Naive thymus-derived CD4-positive, alpha-beta T cell (primary cell): ENCODE measurements around the gene SPTY2D1. TPM values are rescaled to one million over a fixed set of nuclear protein-coding genes. Genes with fewer than 3 reads are reported as not detected.
"Not testable (repeated sequence)": the region's sequence is repeated elsewhere in the genome, so short reads cannot be mapped to it uniquely, and the experiment has no call there.

ENCODE experiments used
- ATAC-seq: fragments of 150-1000 bp; cut with Tn5 transposase; 2 replicates; pipeline ENCODE4 v1.10.0; 2021; ENCODE audit warnings: mild to moderate bottlenecking, moderate library complexity
- CTCF ChIA-PET: fragments of 350-600 bp; sonication (Branson Sonifier 250); formaldehyde crosslinking; loops from one replicate; lab custom pipeline; 2021; ENCODE audit warnings: antibody characterized with exemption; lab: Charles Lee
- POLR2A ChIA-PET: fragments of 350-600 bp; sonication (Branson Sonifier 250); formaldehyde crosslinking; loops from one replicate; lab custom pipeline; 2021; ENCODE audit warnings: antibody characterized with exemption, inconsistent platforms; lab: Charles Lee
- DNase-seq, 9 donors: peaks; one replicate each; pipeline versions ENCODE4 v3.0.0 to v3.0.0-alpha.2; 2020 to 2022; ENCODE audit warnings: mixed read lengths in 1 of 9
- H3K27ac ChIP-seq: one replicate; pipeline ENCODE4 v1.7.0; 2013; ENCODE audit warnings: mild to moderate bottlenecking, low read depth, low read length, moderate library complexity
- H3K27me3 ChIP-seq, 2 donors: one replicate each; pipeline ENCODE4 v1.7.0; 2013; ENCODE audit warnings: low read length in 2 of 2, mild to moderate bottlenecking in 2 of 2, moderate library complexity in 2 of 2; ENCODE audit not compliant: control insufficient read depth in 2 of 2, insufficient read depth in 2 of 2
- H3K36me3 ChIP-seq, 3 experiments: 1 replicate in 2 of 3; 2 replicates in 1 of 3; pipeline ENCODE4 v1.7.0; 2013; ENCODE audit warnings: low read length in 3 of 3, mild to moderate bottlenecking in 3 of 3, moderate library complexity in 1 of 3; ENCODE audit not compliant: insufficient read depth in 3 of 3, control insufficient read depth in 2 of 3
- H3K4me1 ChIP-seq, 2 donors: one replicate each; pipeline ENCODE4 v1.7.0; 2013; ENCODE audit warnings: low read length in 2 of 2, mild to moderate bottlenecking in 2 of 2, moderate library complexity in 1 of 2; ENCODE audit not compliant: control insufficient read depth in 2 of 2, insufficient read depth in 2 of 2
- H3K4me3 ChIP-seq: 2 replicates; pipeline ENCODE4 v1.7.0; 2013; ENCODE audit warnings: mild to moderate bottlenecking, low read length
- H3K9me3 ChIP-seq, 3 experiments: 1 replicate in 2 of 3; 2 replicates in 1 of 3; pipeline ENCODE4 v1.7.0; 2013; ENCODE audit warnings: low read length in 3 of 3; ENCODE audit not compliant: control insufficient read depth in 2 of 3
- H3K27ac Mint-ChIP-seq, 9 donors: one replicate each; pipeline ENCODE4 v1.8.0; 2020 to 2022; ENCODE audit warnings: mixed read lengths in 9 of 9, mild to moderate bottlenecking in 8 of 9, moderate library complexity in 5 of 9, inconsistent platforms in 2 of 9
- H3K27me3 Mint-ChIP-seq, 5 donors: one replicate each; pipeline ENCODE4 v1.8.0; 2021 to 2022; ENCODE audit warnings: mixed read lengths in 5 of 5, mild to moderate bottlenecking in 1 of 5
- H3K36me3 Mint-ChIP-seq, 5 donors: one replicate each; pipeline ENCODE4 v1.8.0; 2020 to 2022; ENCODE audit warnings: mixed read lengths in 5 of 5, mild to moderate bottlenecking in 3 of 5, inconsistent platforms in 1 of 5
- H3K4me1 Mint-ChIP-seq, 7 donors: one replicate each; pipeline ENCODE4 v1.8.0; 2020 to 2022; ENCODE audit warnings: mixed read lengths in 7 of 7, mild to moderate bottlenecking in 3 of 7, inconsistent platforms in 1 of 7
- H3K4me3 Mint-ChIP-seq, 10 donors: one replicate each; pipeline ENCODE4 v1.8.0; 2020 to 2022; ENCODE audit warnings: mild to moderate bottlenecking in 10 of 10, mixed read lengths in 10 of 10, moderate library complexity in 6 of 10, inconsistent platforms in 2 of 10
- H3K9me3 Mint-ChIP-seq, 11 donors: one replicate each; pipeline ENCODE4 v1.8.0; 2020 to 2022; ENCODE audit warnings: mixed read lengths in 11 of 11, mild to moderate bottlenecking in 4 of 11, inconsistent platforms in 1 of 11, moderate library complexity in 1 of 11
- intact Hi-C, 2 donors: fragments of 100-400 bp; cut with micrococcal nuclease; formaldehyde crosslinking; loops; one replicate each; pipeline ENCODE4 v1.15.1; 2023
- polyA plus RNA-seq, 2 donors: library from polyadenylated mRNA; unstranded; fragments of 300-500 nt; fragmentation: Illumina TruSeq; gene quantifications; one replicate each; pipeline ENCODE4 v1.2.3, GENCODE V29; 2021
- total RNA-seq, 6 experiments: library from RNA in 5 of 6; stranded (reverse) in 5 of 6; gene quantifications; 1 replicate in 5 of 6; 2 replicates in 1 of 6; pipeline ENCODE4 v1.2.3 and lab custom pipeline; 2021 to 2026

SPTY2D1 gene
- total and polyA plus RNA-seq, 7 experiments from 2014 or later, result 7.1 to 37.4 (median 27.1) TPM

DNA sequence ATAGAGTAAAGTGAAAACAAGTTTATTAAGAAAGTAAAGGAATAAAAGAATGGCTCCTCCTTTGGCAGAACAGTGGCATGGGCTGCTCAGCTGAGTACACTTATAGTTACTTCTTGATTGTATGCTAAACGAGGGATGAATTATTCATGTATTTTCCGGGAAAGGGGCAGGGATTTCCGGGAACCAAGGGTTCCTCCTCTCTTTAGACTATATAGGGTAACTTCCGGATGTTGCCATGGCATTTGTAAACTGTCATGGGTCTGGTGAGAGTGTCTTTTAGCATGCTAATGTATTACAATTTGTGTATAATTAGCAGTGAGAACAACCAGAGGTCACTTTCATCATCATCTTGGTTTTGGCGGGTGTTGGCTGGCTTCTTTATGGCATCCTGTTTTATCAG is 23.5 kb upstream of the SPTY2D1 start:
- Mint-ChIP-seq H3K9me3 (peaks cover 0 to 10% (median 0%) of the 10 kb centered on the region in 11 donors), H3K36me3 (peaks cover 0 to 6% (median 0%) of the 10 kb centered on the region in 5 donors), H3K27me3 (peaks cover 0 to 27% (median 0%) of the 10 kb centered on the region in 5 donors), H3K27ac (peak overlapping the region in 2 of 9 donors; percentile 10 to 45), H3K4me1 (peaks cover 0 to 5% (median 0%) of the 10 kb centered on the region in 7 donors), H3K4me3 (no peak overlapping the region)
- intact Hi-C loops, result no loop called here
- Histone ChIP-seq H3K4me3 (no peak overlapping the region), H3K9me3 (no peaks in the 10 kb centered on the region), H3K4me1 (no peaks in the 10 kb centered on the region), H3K27me3 (no peaks in the 10 kb centered on the region), H3K36me3 (no peaks in the 10 kb centered on the region), H3K27ac (no peak overlapping the region)
- DNase-seq (no peak), ATAC-seq (no peak)
- POLR2A ChIA-PET, result interaction anchor here (1.3 kb wide), 1 partner anchor 64 kb away, joined by 4 read pairs; no protein-coding TSS in a partner anchor
- CTCF ChIA-PET, result no interaction called here

DNA sequence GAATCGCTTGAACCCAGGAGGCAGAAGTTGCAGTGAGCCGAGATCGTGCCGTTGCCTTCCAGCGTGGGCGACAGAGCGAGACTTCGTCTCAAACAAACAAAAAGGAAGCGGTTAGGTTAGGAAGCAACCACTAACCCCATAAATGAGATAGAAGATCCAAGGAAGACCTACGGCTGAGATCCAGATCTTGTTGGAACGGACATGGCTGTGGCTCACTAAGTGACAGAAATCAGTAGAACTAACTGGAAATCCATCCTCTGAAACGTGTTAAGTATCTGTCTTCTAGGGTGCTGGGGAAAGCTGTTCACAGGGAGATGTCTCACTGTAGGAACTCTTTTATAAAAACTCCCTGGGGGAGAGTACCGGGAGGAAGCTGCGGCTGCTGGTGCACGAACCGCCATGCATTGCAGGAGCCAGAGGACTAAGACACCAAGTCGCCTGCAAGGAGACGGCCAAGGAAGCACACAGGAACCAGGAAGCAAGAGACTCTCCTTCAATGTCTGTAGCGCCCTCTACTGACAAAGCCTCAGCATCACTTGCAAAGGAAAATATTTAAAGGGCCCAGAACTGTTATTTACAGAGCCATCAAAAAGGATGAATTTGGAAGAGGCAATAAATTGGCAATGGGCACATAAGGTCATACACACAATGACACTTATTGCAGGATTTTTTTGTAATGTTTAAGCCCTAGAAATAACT is 16.9 kb upstream of the SPTY2D1 start:
- no peaks in the 10 kb centered on the region for H3K4me1 ChIP-seq
- intact Hi-C loops, result loop anchor here (1.0 to 5.0 kb wide), 3 partner anchors 17 to 111 kb away; partner anchors contain the start of genes SPTY2D1 (in 1 of the 2) and TMEM86A (in 1 of the 2)
- no peaks in the 10 kb centered on the region for H3K9me3 ChIP-seq
- H3K27ac Mint-ChIP-seq, result peak overlapping the region in 1 of 9 donors; percentile 30
- CTCF ChIA-PET, result interaction anchor here (1.5 to 1.7 kb wide), 2 partner anchors 17 to 62 kb away, joined by 3 to 6 read pairs; partner anchors contain the start of gene SPTY2D1
- peak; percentile 73 for ATAC-seq
- DNase-seq, result peak in 5 of 9 donors; percentile 11 to 37 (median 20)
- peaks cover 0 to 15% (median 0%) of the 10 kb centered on the region in 7 donors for H3K4me1 Mint-ChIP-seq
- H3K4me3 Mint-ChIP-seq, result no peak overlapping the region
- no peak overlapping the region for H3K27ac ChIP-seq
- H3K27me3 Mint-ChIP-seq, result no peaks in the 10 kb centered on the region
- H3K36me3 ChIP-seq, result no peaks in the 10 kb centered on the region
- POLR2A ChIA-PET, result interaction anchor here (1.1 kb wide), 1 partner anchor 17 kb away, joined by 3 read pairs; the partner anchor contains the start of gene SPTY2D1
- H3K36me3 Mint-ChIP-seq, result no peaks in the 10 kb centered on the region
- H3K27me3 ChIP-seq, result no peaks in the 10 kb centered on the region
- peaks cover 0 to 1% (median 0%) of the 10 kb centered on the region in 11 donors for H3K9me3 Mint-ChIP-seq
- no peak overlapping the region for H3K4me3 ChIP-seq

- peaks cover 0 to 15% (median 0%) of the 10 kb centered on the region in 7 donors for H3K4me1 Mint-ChIP-seq
- peaks cover 0 to 1% (median 0%) of the 10 kb centered on the region in 11 donors for H3K9me3 Mint-ChIP-seq
- H3K27me3 Mint-ChIP-seq, result no peaks in the 10 kb centered on the region
- ChIA-PET POLR2A (interaction anchor here (1.1 kb wide), 1 partner anchor 16 kb away, joined by 3 read pairs; the partner anchor contains the start of gene SPTY2D1), CTCF (interaction anchor here (1.7 kb wide), 1 partner anchor 17 kb away, joined by 6 read pairs; the partner anchor contains the start of gene SPTY2D1)
- Histone ChIP-seq H3K27ac (no peak overlapping the region), H3K27me3 (no peaks in the 10 kb centered on the region), H3K36me3 (no peaks in the 10 kb centered on the region), H3K9me3 (no peaks in the 10 kb centered on the region), H3K4me3 (no peak overlapping the region), H3K4me1 (no peaks in the 10 kb centered on the region)
- no peak overlapping the region for H3K4me3 Mint-ChIP-seq
- intact Hi-C loops, result loop anchor here in 1 of 2 donors (5.0 kb wide), 1 partner anchor 47 kb away; the partner anchor contains the start of gene TMEM86A
- no peak for DNase-seq
- H3K36me3 Mint-ChIP-seq, result no peaks in the 10 kb centered on the region
- no peak for ATAC-seq
- H3K27ac Mint-ChIP-seq, result peak overlapping the region in 1 of 9 donors; percentile 18
Measured at GRCh38 chr11:18650353-18650752, 16.2 kb upstream of the SPTY2D1 start.

- DNase-seq, H3K9me3 ChIP-seq, intact Hi-C loops, H3K36me3 ChIP-seq, ATAC-seq, H3K4me1 ChIP-seq, H3K27me3 ChIP-seq, H3K4me3 ChIP-seq, H3K4me3 Mint-ChIP-seq, POLR2A ChIA-PET, H3K9me3 Mint-ChIP-seq, CTCF ChIA-PET, H3K36me3 Mint-ChIP-seq, H3K27ac Mint-ChIP-seq, H3K4me1 Mint-ChIP-seq, H3K27ac ChIP-seq: not testable (repeated sequence)
- peaks cover 0 to 33% (median 6%) of the 10 kb centered on the region in 5 donors for H3K27me3 Mint-ChIP-seq
Measured at GRCh38 chr11:18643034-18643433, 8.9 kb upstream of the SPTY2D1 start.

- Mint-ChIP-seq H3K27ac (no peak overlapping the region), H3K9me3 (no peaks in the 10 kb centered on the region), H3K4me3 (no peak overlapping the region), H3K4me1 (no peaks in the 10 kb centered on the region), H3K36me3 (no peaks in the 10 kb centered on the region), H3K27me3 (peaks cover 0 to 38% (median 6%) of the 10 kb centered on the region in 5 donors)
- ChIA-PET POLR2A (no interaction called here), CTCF (no interaction called here)
- intact Hi-C loops, result no loop called here
- Histone ChIP-seq H3K27me3 (no peaks in the 10 kb centered on the region), H3K9me3 (no peaks in the 10 kb centered on the region), H3K4me3 (no peak overlapping the region), H3K4me1 (no peaks in the 10 kb centered on the region), H3K36me3 (no peaks in the 10 kb centered on the region), H3K27ac (no peak overlapping the region)
- no peak for ATAC-seq
- DNase-seq, result no peak
Measured at GRCh38 chr11:18641677-18642076, 7.5 kb upstream of the SPTY2D1 start.

DNA sequence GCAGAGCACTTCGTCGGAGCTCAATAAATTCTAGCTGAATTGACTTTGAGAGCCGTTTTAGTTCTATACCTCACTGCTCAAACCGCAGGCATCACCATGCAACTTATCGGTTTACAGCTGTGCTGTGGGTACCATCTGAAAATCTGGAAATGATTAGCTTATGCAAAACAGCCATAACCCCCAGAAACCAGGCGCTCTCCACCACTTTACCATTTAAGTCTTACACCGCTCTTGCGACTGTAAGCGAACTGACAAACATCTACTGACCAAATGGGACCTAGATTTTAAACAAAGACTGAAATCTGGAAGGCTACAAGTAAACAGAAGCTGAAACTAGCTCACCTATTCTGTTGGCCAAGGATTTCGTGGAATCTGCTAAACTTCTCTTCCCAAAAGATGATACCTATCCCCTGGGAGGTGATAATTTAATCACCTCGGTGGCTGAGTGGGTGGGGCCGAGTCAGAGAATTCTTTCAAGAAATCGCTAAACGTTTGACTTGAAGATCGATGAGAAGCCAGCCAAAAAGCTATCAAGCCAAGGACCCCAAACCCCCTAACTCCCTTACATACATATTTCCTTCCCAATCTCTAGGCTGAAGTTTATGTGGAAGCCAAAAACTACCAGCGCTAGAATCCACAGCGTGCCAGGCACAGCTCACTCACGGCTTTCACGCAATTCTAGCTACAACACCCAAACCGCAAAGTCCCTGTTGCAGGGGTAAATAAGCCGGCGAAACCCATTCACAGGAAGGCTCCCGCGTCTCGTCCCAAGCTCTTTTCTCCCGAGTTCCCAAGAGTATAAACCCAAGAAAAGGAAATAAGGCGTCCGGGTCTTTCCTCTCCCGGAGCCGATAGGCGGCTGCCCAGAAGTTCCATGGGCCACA is 644 bp downstream of the SPTY2D1 start:
- ChIA-PET CTCF (interaction anchor here (0.6 to 1.8 kb wide), 3 partner anchors 16 to 88 kb away, joined by 3 to 10 read pairs (median 6); no protein-coding TSS in a partner anchor), POLR2A (interaction anchor here (0.6 to 4.4 kb wide), 21 partner anchors 9 to 312 kb away, joined by 3 to 25 read pairs (median 5); partner anchors contain the start of genes GTF2H1, HPS5, LDHA and TMEM86A)
- Mint-ChIP-seq H3K4me3 (peak overlapping the region; percentile 83 to 99 (median 96)), H3K4me1 (peaks cover 13 to 64% (median 37%) of the 10 kb centered on the region in 7 donors), H3K9me3 (no peaks in the 10 kb centered on the region), H3K36me3 (peaks cover 0 to 5% (median 0%) of the 10 kb centered on the region in 5 donors), H3K27ac (peak overlapping the region; percentile 95 to 100 (median 98)), H3K27me3 (peaks cover 0 to 7% (median 0%) of the 10 kb centered on the region in 5 donors)
- DNase-seq (peak in 1 of 9 donors; percentile 34), ATAC-seq (no peak)
- Histone ChIP-seq H3K27me3 (no peaks in the 10 kb centered on the region), H3K27ac (peak overlapping the region; percentile 98), H3K36me3 (peaks cover 0 to 4% (median 0%) of the 10 kb centered on the region in 3 experiments), H3K4me3 (peak overlapping the region; percentile 98), H3K4me1 (peaks cover 10 to 17% of the 10 kb centered on the region in 2 donors), H3K9me3 (no peaks in the 10 kb centered on the region)
- intact Hi-C loops, result loop anchor here (1.0 to 10.0 kb wide), 22 partner anchors 15 to 1895 kb away; partner anchors contain the start of genes GTF2H1 (in 2 of the 2), HPS5 (in 2 of the 2), LDHA (in 2 of the 2) and SAAL1 (in 2 of the 2)
